ENCODE measurements around the gene CFAP157. TPM values are rescaled to one million over a fixed set of nuclear protein-coding genes. Genes with fewer than 3 reads are reported as not detected.

The CFAP157 gene
- total RNA-seq, 1 donor from 2014 or later = 0.13 TPM

- peak; percentile 70 for DNase-seq (ENCODE audit: low read depth)
These were observed 8.2 kb downstream of the CFAP157 start for GRCh38 chr9:127714951-127715469.

- peak; percentile 98 for DNase-seq (ENCODE audit: low read depth)
These were observed 8.9 kb downstream of the CFAP157 start, which contains the start of the genes PTRH1 and TTC16 for GRCh38 chr9:127715470-127716337. TSS of gene PTRH1 (minus strand) at chr9:127715663. CDS start at chr9:127715639, 24 bp downstream. TSS of gene TTC16 (plus strand) at chr9:127716079. CDS start at chr9:127716146, 67 bp downstream.

GRCh38 chr9:127716412-127716811 is 9.6 kb downstream of the CFAP157 start:
- no peak for DNase-seq (ENCODE audit: low read depth)

- no peak for DNase-seq (ENCODE audit: low read depth)
These were observed 11.0 kb downstream of the CFAP157 start for GRCh38 chr9:127717766-127718165.

- no peak for DNase-seq (ENCODE audit: low read depth)
These were observed 13.5 kb downstream of the CFAP157 start for GRCh38 chr9:127720031-127720864.

- DNase-seq (ENCODE audit: low read depth) = no peak
These were observed 14.1 kb downstream of the CFAP157 start for GRCh38 chr9:127720865-127721227.

- DNase-seq (ENCODE audit: low read depth) = no peak
These were observed 14.6 kb downstream of the CFAP157 start for GRCh38 chr9:127721391-127721821.

- DNase-seq (ENCODE audit: low read depth) = no peak
These were observed 15.4 kb downstream of the CFAP157 start for GRCh38 chr9:127722055-127722745.

- no peak for DNase-seq (ENCODE audit: low read depth)
These were observed 16.2 kb downstream of the CFAP157 start for GRCh38 chr9:127723013-127723412.

- DNase-seq (ENCODE audit: low read depth) = peak; percentile 78
These were observed 16.7 kb downstream of the CFAP157 start for GRCh38 chr9:127723444-127723843.

- DNase-seq (ENCODE audit: low read depth) = no peak
These were observed 17.2 kb downstream of the CFAP157 start for GRCh38 chr9:127724012-127724411.

- DNase-seq (ENCODE audit: low read depth) = no peak
These were observed 20.1 kb downstream of the CFAP157 start for GRCh38 chr9:127726871-127727270.

- DNase-seq (ENCODE audit: low read depth) = no peak
These were observed 22.0 kb downstream of the CFAP157 start for GRCh38 chr9:127728808-127729207.

- DNase-seq (ENCODE audit: low read depth) = no peak
These were observed 22.9 kb downstream of the CFAP157 start for GRCh38 chr9:127729522-127730256.

GRCh38 chr9:127730262-127730661 is 23.5 kb downstream of the CFAP157 start:
- no peak for DNase-seq (ENCODE audit: low read depth)

- DNase-seq (ENCODE audit: low read depth) = no peak
These were observed 24.1 kb downstream of the CFAP157 start for GRCh38 chr9:127730799-127731410.

- DNase-seq (ENCODE audit: low read depth) = no peak
These were observed 25.1 kb downstream of the CFAP157 start for GRCh38 chr9:127731938-127732337.

- DNase-seq (ENCODE audit: low read depth) = no peak
These were observed 25.7 kb downstream of the CFAP157 start for GRCh38 chr9:127732444-127732843.

GRCh38 chr9:127733614-127734013 is 26.8 kb downstream of the CFAP157 start:
- no peak for DNase-seq (ENCODE audit: low read depth)

- DNase-seq (ENCODE audit: low read depth) = no peak
These were observed 27.5 kb downstream of the CFAP157 start for GRCh38 chr9:127734247-127734746.
